Measurements from ENCODE around the gene RAMP2. TPM values are rescaled to one million over a fixed set of nuclear protein-coding genes. Genes with fewer than 3 reads are reported as not detected.

The RAMP2 gene
- total and polyA plus RNA-seq, 2 of the 4 experiments (the other 2 are of a cell fraction) = 0.18 to 2.5 TPM

GRCh38 chr17:42783791-42784138 is 22.7 kb downstream of the RAMP2 start:
- peaks cover 11% of the 10 kb centered on the region for H3K36me3 ChIP-seq (ENCODE audit: control insufficient read depth, insufficient read depth, low read length)
- ChIA-PET CTCF (interaction anchor here (0.5 kb wide), 1 partner anchor 201 kb away, joined by 4 read pairs; no protein-coding TSS in a partner anchor), POLR2A (ENCODE audit: unreplicated experiment) (no interaction called here)
- TF ChIP-seq CTCF (conservative IDR thresholded peaks at IDR 0.05; ENCODE audit: low read depth, low read length) = no peak
- no peak for TF ChIP-seq RAD21 (IDR thresholded peaks at IDR 0.05; ENCODE audit: low read length)
- no peak for TF ChIP-seq NFE2L2 (IDR thresholded peaks at IDR 0.05; ENCODE audit: low read depth, low read length)
- no peak for TF ChIP-seq CEBPB (IDR thresholded peaks at IDR 0.05; ENCODE audit: low read depth, low read length)
- TF ChIP-seq POLR2A (IDR thresholded peaks at IDR 0.05; ENCODE audit: low read depth, low read length) = no peak
- TF ChIP-seq CHD1 (IDR thresholded peaks at IDR 0.05; ENCODE audit: low read depth, low read length) = no peak
- TF ChIP-seq MAFK (IDR thresholded peaks at IDR 0.05; ENCODE audit: low read depth, low read length) = no peak
- TF ChIP-seq, protein P1, sequence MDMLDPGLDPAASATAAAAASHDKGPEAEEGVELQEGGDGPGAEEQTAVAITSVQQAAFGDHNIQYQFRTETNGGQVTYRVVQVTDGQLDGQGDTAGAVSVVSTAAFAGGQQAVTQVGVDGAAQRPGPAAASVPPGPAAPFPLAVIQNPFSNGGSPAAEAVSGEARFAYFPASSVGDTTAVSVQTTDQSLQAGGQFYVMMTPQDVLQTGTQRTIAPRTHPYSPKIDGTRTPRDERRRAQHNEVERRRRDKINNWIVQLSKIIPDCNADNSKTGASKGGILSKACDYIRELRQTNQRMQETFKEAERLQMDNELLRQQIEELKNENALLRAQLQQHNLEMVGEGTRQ (IDR thresholded peaks at IDR 0.05; ENCODE audit: low read depth, low read length) = no peak
- no peak for TF ChIP-seq SMC3 (IDR thresholded peaks at IDR 0.05; ENCODE audit: low read depth, low read length)
- TF ChIP-seq RFX5 (IDR thresholded peaks at IDR 0.05; ENCODE audit: low read depth, low read length) = no peak
- no peak for TF ChIP-seq BHLHE40 (IDR thresholded peaks at IDR 0.05; ENCODE audit: low read depth, low read length)
- TF ChIP-seq, protein P2, sequence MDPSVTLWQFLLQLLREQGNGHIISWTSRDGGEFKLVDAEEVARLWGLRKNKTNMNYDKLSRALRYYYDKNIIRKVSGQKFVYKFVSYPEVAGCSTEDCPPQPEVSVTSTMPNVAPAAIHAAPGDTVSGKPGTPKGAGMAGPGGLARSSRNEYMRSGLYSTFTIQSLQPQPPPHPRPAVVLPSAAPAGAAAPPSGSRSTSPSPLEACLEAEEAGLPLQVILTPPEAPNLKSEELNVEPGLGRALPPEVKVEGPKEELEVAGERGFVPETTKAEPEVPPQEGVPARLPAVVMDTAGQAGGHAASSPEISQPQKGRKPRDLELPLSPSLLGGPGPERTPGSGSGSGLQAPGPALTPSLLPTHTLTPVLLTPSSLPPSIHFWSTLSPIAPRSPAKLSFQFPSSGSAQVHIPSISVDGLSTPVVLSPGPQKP (IDR thresholded peaks at IDR 0.05; ENCODE audit: borderline replicate concordance, low read depth, low read length) = no peak
- no peak for TF ChIP-seq RCOR1 (IDR thresholded peaks at IDR 0.05; ENCODE audit: insufficient replicate concordance, low read length)
- no peak for TF ChIP-seq MAZ (IDR thresholded peaks at IDR 0.05; ENCODE audit: borderline replicate concordance, low read depth, low read length)
- TF ChIP-seq FOS (IDR thresholded peaks at IDR 0.05; ENCODE audit: low read depth, low read length) = no peak
- no peak for TF ChIP-seq MXI1 (IDR thresholded peaks at IDR 0.05; ENCODE audit: borderline replicate concordance, low read depth, low read length)
- in situ Hi-C loops (cut with MboI; ENCODE audit: low sequenced_read_pairs) = no loop called here
- ATAC-seq (ENCODE audit: low read depth) (no peak), DNase-seq (no peak)
- H4K5ac ChIP-seq (ENCODE audit: low read depth, low read length) = no peak overlapping the region
- peaks cover 0 to 47% of the 10 kb centered on the region in 2 experiments for H3K79me1 ChIP-seq (ENCODE audit: low read depth in 1 of 2, low read length in 2 of 2)
- H3K4me2 ChIP-seq (ENCODE audit: low read depth, low read length) = no peak overlapping the region
- 26% methylated on average over 9 of the region's 22 CpGs; no CpG with 5 or more reads in 1 of the 2 experiments for WGBS, 2 experiments (ENCODE audit: extremely low coverage in 2 of 2, insufficient read length in 1 of 2)
- no peak overlapping the region for H3K9ac ChIP-seq (ENCODE audit: low read depth, low read length)
- BruUV-seq (replicated peaks) = no TSS peak
- peak overlapping the region; percentile 92 for H2BK20ac ChIP-seq (ENCODE audit: low read depth, low read length)
- intact Hi-C loops (cut with micrococcal nuclease) = no loop called here
- peaks cover 26% of the 10 kb centered on the region for H3K4me1 ChIP-seq (ENCODE audit: control insufficient read depth, insufficient read depth, low read length)
- H3K23ac ChIP-seq (ENCODE audit: low read depth, low read length) = peak overlapping the region; percentile 75; the same call in 1 of the 2 replicates
- peak overlapping the region; percentile 90 for H3K14ac ChIP-seq (replicated peaks; ENCODE audit: low read depth, low read length)
- H2AK5ac ChIP-seq (ENCODE audit: low read depth, low read length) = peak overlapping the region; percentile 98
- no peak overlapping the region; the same call in 1 of the 2 replicates for H3K27ac ChIP-seq (ENCODE audit: insufficient read depth, low read length)
- peak overlapping the region; percentile 92 for H3K4ac ChIP-seq (ENCODE audit: low read depth, low read length)
- peaks cover 31% of the 10 kb centered on the region for H3K9me1 ChIP-seq (ENCODE audit: insufficient read depth, low read length)
- H4K20me1 ChIP-seq (ENCODE audit: insufficient read depth, low read length) = no peaks in the 10 kb centered on the region
- no peak overlapping the region for H3K4me3 ChIP-seq (ENCODE audit: insufficient read depth, low read depth, low read length)
- no peak overlapping the region for H3K18ac ChIP-seq (ENCODE audit: low read depth, low read length)
- peak overlapping the region; percentile 36 for H2BK5ac ChIP-seq (ENCODE audit: low read depth, low read length, poor library complexity, severe bottlenecking)
- H2BK120ac ChIP-seq (ENCODE audit: low read depth, low read length) = peak overlapping the region; percentile 93
- dilution Hi-C loops (cut with HindIII; ENCODE audit: low sequenced_read_pairs, unreplicated experiment) = no loop called here
- peak overlapping the region; percentile 37 to 85; a peak in 1 of 4 replicates for H4K8ac ChIP-seq (ENCODE audit: low read depth in 2 of 2, low read length in 2 of 2)
- H3K9me3 ChIP-seq (ENCODE audit: control insufficient read depth, insufficient read depth, low read length) = no peaks in the 10 kb centered on the region
- peak overlapping the region; percentile 66; the same call in 2 of the 3 replicates for H2BK15ac ChIP-seq (ENCODE audit: low read depth, low read length)
- H4K91ac ChIP-seq (ENCODE audit: insufficient read depth, low read depth, low read length) = peak overlapping the region; percentile 43; the same call in 1 of the 2 replicates
- H3K27me3 ChIP-seq (ENCODE audit: control insufficient read depth, insufficient read depth, low read length) = no peaks in the 10 kb centered on the region
- peak overlapping the region; percentile 85 for H2AFZ ChIP-seq (replicated peaks; ENCODE audit: low read length, poor library complexity)
- no peak overlapping the region for H3K56ac ChIP-seq (ENCODE audit: extremely low read depth, insufficient read depth, low read length)
- peak overlapping the region; percentile 98 for H2AK9ac ChIP-seq (replicated peaks; ENCODE audit: low read depth, low read length, poor library complexity)
